HepG2 (cell line): Measurements from ENCODE around the gene STUM. TPM values are rescaled to one million over a fixed set of nuclear protein-coding genes. Genes with fewer than 3 reads are reported as not detected.

Experiments used
- ATAC-seq: fragments of 200-7000 bp; cut with Tn5 transposase; 3 replicates; pipeline ENCODE4 v1.9.1; 2020; ENCODE audit warnings: mild to moderate bottlenecking, moderate library complexity
- BruUV-seq: library from RNA; stranded (reverse); fragments of 400-500 nt; replicated peaks from 2 replicates; lab custom pipeline; 2021; lab: Mats Ljungman, UMichigan
- CTCF ChIA-PET: fragments of 300-600 bp; formaldehyde crosslinking; extraction: SDS; loops from one replicate; lab custom pipeline; 2021; ENCODE audit warnings: low total read pairs, inconsistent platforms, low intra/inter-chr PET ratio; lab: Yijun Ruan, JAX
- POLR2A ChIA-PET: fragments of 350-600 bp; sonication (Branson Sonifier 250); formaldehyde crosslinking; loops from one replicate; lab custom pipeline; 2020; ENCODE audit warnings: antibody characterized with exemption, inconsistent platforms; lab: Yijun Ruan, JAX
- DNase-seq: peaks from one replicate; pipeline ENCODE4 v3.0.0-alpha.2; 2015; ENCODE audit warnings: low spot score
- FAIRE-seq: peaks from 3 replicates; lab custom pipeline; 2011; peaks lifted over from hg19 to GRCh38; lab: Jason Lieb, UNC
- H2AFZ ChIP-seq: one replicate; pipeline ENCODE4 v1.6.1; 2011; ENCODE audit warnings: low read length, inconsistent platforms
- H3K27ac ChIP-seq: fragments of 300-600 bp; 3 replicates; pipeline ENCODE4 v1.8.0; 2011; ENCODE audit warnings: mixed run types, mild to moderate bottlenecking, mixed read lengths, low read length, inconsistent platforms; ENCODE audit not compliant: insufficient read depth; ENCODE audit errors: extremely low read length
- H3K27me3 ChIP-seq, 2 experiments: fragments of 200-600 bp in 1 of 2; 2 replicates in 1 of 2; 3 replicates in 1 of 2; pipeline versions ENCODE4 v1.6.0 to v1.8.0; 2011; ENCODE audit warnings: low read length in 2 of 2, mild to moderate bottlenecking in 2 of 2, moderate library complexity in 2 of 2, inconsistent platforms in 1 of 2; ENCODE audit not compliant: insufficient read depth in 2 of 2, control insufficient read depth in 1 of 2
- H3K36me3 ChIP-seq, 2 experiments: fragments of 200-600 bp in 1 of 2; replicated peaks in 1 of 2; 2 replicates in 1 of 2; 3 replicates in 1 of 2; pipeline versions ENCODE4 v1.5.1 to v1.8.0; 2011; ENCODE audit warnings: low read length in 2 of 2, inconsistent platforms in 1 of 2; ENCODE audit not compliant: insufficient read depth in 2 of 2, control insufficient read depth in 1 of 2
- H3K4me1 ChIP-seq: 2 replicates; pipeline ENCODE4 v1.5.1; 2012; ENCODE audit warnings: low read length, inconsistent platforms; ENCODE audit not compliant: insufficient read depth
- H3K4me2 ChIP-seq: 2 replicates; pipeline ENCODE4 v1.6.0; 2011; ENCODE audit warnings: low read depth, low read length, inconsistent platforms
- H3K4me3 ChIP-seq, 3 experiments: fragments of 200-600 bp in 1 of 3; sonication (generic), shearing (Covaris generic) in 1 of 3; replicated peaks in 1 of 3; 2 replicates each; pipeline ENCODE4 v1.5.1; 2011 to 2016; ENCODE audit warnings: low read length in 3 of 3, inconsistent platforms in 2 of 3, low read depth in 2 of 3, mild to moderate bottlenecking in 2 of 3, control low read depth in 1 of 3, mixed read lengths in 1 of 3; ENCODE audit not compliant: insufficient read depth in 1 of 3
- H3K79me2 ChIP-seq: one replicate; pipeline ENCODE4 v1.6.1; 2011; ENCODE audit warnings: low read length, inconsistent platforms; ENCODE audit not compliant: insufficient read depth
- H3K9ac ChIP-seq: 2 replicates; pipeline ENCODE4 v1.6.0; 2011; ENCODE audit warnings: mild to moderate bottlenecking, low read depth, low read length, inconsistent platforms; ENCODE audit not compliant: insufficient read depth
- H3K9me3 ChIP-seq: 2 replicates; pipeline ENCODE4 v1.5.1; 2012; ENCODE audit warnings: mild to moderate bottlenecking, low read length
- H4K20me1 ChIP-seq: 2 replicates; pipeline ENCODE4 v1.6.0; 2011; ENCODE audit warnings: inconsistent platforms, mild to moderate bottlenecking, low read length, moderate library complexity; ENCODE audit not compliant: insufficient read depth
- MTA3 ChIP-seq: sonication (generic); formaldehyde crosslinking; IDR thresholded peaks from 2 replicates; pipeline ENCODE4 v1.4.0; 2020; ENCODE audit warnings: missing genetic modification reagents
- PTBP1 ChIP-seq: fragments of 200-400 bp; formaldehyde crosslinking; IDR thresholded peaks from 2 replicates; pipeline ENCODE4 v1.6.1; 2018; ENCODE audit warnings: low read length, low read depth; ENCODE audit not compliant: poor library complexity, severe bottlenecking
- ZNF296 ChIP-seq: sonication (generic); formaldehyde crosslinking; conservative IDR thresholded peaks from 2 replicates; pipeline ENCODE4 v1.5.0; 2020; ENCODE audit warnings: mild to moderate bottlenecking, missing genetic modification reagents
- ZNF652 ChIP-seq: IDR thresholded peaks from 2 replicates; pipeline ENCODE4 v1.6.1; 2016; ENCODE audit warnings: low read depth, borderline replicate concordance
- WGBS: methylation state at CpG from one replicate; pipeline ENCODE4 v1.1.6; 2017; ENCODE audit warnings: low lambda C conversion rate; 5-methylcytosine and 5-hydroxymethylcytosine counted together
- in situ Hi-C: cut with HindIII; loops from 2 replicates; pipeline ENCODE4 v1.10.0; 2017; ENCODE audit warnings: low pct_unique_long_range_greater_than_20kb; ENCODE audit not compliant: extremely low pct_ligation_motif_present
- intact Hi-C: fragments of 100-400 bp; cut with micrococcal nuclease; formaldehyde crosslinking; loops from one replicate; pipeline ENCODE4 v1.10.0; 2022; ENCODE audit not compliant: unreplicated experiment
- polyA plus RNA-seq, 8 experiments: library from polyadenylated mRNA; depleted of rRNA in 3 of 8; stranded (reverse) in 7 of 8; unstranded in 1 of 8; fragments of >200 nt; fragmentation: Illumina TruSeq in 4 of 8; extraction: Trizol in 4 of 8; gene quantifications; 2 replicates each; pipeline versions ENCODE4 v1.2.1 to v1.2.3, GENCODE V29; 2011 to 2016; ENCODE audit warnings: low read depth in 4 of 8, missing spikeins in 1 of 8, mixed read lengths in 1 of 8; ENCODE audit not compliant: insufficient read depth in 1 of 8
- total RNA-seq, 5 experiments: library from RNA; depleted of rRNA; stranded (reverse); fragments of >200 nt; fragmentation: Illumina TruSeq; extraction: Trizol; gene quantifications; 2 replicates each; pipeline ENCODE4 v1.2.3, GENCODE V29; 2016; ENCODE audit warnings: low read depth in 1 of 5
- TF ChIP-seq, protein P1 (sequence below): sonication (generic); formaldehyde crosslinking; IDR thresholded peaks from 2 replicates; pipeline ENCODE4 v1.4.0; 2020; ENCODE audit warnings: missing genetic modification reagents
- TF ChIP-seq, protein P2 (sequence below): sonication (generic); formaldehyde crosslinking; IDR thresholded peaks from 2 replicates; pipeline ENCODE4 v1.5.1; 2020; ENCODE audit warnings: mild to moderate bottlenecking, missing genetic modification reagents, moderate library complexity
- TF ChIP-seq, protein P3 (sequence below): sonication (generic); formaldehyde crosslinking; IDR thresholded peaks from 2 replicates; pipeline ENCODE4 v1.4.0; 2020; ENCODE audit warnings: mild to moderate bottlenecking, missing genetic modification reagents
- TF ChIP-seq, protein P4 (sequence below): sonication (generic); formaldehyde crosslinking; IDR thresholded peaks from 2 replicates; pipeline ENCODE4 v1.9.0; 2021; ENCODE audit warnings: missing genetic modification reagents, mild to moderate bottlenecking, borderline replicate concordance

STUM gene
- total and polyA plus RNA-seq, 2 of the 13 experiments (the other 11 are each of a cell fraction or from before 2014, with no cell fraction given): not detected

DNA sequence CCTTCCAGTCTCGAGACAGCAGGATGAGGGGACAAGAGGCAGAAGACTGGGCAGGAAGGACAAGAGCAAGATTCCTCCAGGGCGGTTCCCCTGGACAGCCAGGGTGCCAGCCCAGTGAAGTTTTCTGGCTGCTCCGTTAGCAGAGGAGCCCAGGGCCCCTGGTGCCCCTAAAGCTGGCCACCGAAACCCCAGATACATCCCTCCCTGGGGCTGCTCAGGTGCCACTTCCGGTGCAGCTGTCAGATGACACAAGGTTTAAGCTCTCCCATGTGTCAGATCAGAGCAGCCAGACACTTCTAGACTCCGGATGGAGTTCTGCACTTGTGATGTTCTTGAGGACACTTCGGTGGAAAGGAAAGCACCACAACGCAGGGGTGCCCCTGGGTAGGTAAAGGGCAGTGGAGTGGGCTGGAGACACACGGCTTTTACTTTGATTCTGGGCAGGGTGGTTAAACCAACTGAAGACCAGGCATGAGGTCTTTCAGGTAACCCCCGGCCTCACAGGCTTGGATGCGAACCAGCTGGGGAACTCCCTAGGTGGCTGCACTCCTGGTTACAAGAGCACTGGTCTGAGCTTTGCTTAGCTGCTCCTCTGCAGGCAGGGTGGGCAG, 104.9 kb downstream of the STUM start (continued):
- TF ChIP-seq, protein P1, sequence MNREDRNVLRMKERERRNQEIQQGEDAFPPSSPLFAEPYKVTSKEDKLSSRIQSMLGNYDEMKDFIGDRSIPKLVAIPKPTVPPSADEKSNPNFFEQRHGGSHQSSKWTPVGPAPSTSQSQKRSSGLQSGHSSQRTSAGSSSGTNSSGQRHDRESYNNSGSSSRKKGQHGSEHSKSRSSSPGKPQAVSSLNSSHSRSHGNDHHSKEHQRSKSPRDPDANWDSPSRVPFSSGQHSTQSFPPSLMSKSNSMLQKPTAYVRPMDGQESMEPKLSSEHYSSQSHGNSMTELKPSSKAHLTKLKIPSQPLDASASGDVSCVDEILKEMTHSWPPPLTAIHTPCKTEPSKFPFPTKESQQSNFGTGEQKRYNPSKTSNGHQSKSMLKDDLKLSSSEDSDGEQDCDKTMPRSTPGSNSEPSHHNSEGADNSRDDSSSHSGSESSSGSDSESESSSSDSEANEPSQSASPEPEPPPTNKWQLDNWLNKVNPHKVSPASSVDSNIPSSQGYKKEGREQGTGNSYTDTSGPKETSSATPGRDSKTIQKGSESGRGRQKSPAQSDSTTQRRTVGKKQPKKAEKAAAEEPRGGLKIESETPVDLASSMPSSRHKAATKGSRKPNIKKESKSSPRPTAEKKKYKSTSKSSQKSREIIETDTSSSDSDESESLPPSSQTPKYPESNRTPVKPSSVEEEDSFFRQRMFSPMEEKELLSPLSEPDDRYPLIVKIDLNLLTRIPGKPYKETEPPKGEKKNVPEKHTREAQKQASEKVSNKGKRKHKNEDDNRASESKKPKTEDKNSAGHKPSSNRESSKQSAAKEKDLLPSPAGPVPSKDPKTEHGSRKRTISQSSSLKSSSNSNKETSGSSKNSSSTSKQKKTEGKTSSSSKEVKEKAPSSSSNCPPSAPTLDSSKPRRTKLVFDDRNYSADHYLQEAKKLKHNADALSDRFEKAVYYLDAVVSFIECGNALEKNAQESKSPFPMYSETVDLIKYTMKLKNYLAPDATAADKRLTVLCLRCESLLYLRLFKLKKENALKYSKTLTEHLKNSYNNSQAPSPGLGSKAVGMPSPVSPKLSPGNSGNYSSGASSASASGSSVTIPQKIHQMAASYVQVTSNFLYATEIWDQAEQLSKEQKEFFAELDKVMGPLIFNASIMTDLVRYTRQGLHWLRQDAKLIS (CRISPR knock-in tag): no peak
- TF ChIP-seq MTA3: no peak
- no peak for TF ChIP-seq ZNF652 (CRISPR knock-in tag)

DNA sequence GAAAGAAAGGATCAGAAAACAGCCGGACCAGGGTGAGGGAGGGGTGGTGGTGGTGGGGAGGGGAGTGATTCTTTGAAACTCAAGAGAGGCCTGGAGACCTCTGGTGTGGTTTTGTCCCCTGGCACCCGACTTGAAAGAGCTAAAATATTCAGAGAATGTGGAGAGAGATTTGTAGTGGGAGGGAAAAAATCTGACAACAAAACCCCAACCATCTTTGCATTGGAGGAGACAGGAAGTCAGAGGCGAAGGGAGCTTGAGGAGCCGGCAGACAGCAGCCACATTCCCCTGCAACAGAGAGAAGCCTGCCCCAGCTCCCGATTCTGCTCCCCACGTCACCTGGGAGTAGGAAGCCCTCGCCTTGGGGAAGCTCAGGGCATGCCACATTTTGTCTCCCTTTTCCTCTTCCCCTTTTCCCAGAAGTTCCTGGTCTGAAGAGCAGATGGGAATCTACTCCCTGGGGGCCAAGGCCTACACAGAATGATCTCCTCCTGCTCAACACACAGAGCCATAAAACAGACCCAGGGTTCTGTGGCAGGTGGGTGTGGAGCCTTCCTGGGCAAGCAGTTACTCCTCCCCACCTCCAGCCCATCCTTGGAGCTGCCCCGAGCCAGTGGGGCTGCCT, 105.6 kb downstream of the STUM start:
- no peak for ATAC-seq
- no peak for FAIRE-seq
- TF ChIP-seq PTBP1 (no peak), ZNF296 (no peak)
- TF ChIP-seq, protein P2, sequence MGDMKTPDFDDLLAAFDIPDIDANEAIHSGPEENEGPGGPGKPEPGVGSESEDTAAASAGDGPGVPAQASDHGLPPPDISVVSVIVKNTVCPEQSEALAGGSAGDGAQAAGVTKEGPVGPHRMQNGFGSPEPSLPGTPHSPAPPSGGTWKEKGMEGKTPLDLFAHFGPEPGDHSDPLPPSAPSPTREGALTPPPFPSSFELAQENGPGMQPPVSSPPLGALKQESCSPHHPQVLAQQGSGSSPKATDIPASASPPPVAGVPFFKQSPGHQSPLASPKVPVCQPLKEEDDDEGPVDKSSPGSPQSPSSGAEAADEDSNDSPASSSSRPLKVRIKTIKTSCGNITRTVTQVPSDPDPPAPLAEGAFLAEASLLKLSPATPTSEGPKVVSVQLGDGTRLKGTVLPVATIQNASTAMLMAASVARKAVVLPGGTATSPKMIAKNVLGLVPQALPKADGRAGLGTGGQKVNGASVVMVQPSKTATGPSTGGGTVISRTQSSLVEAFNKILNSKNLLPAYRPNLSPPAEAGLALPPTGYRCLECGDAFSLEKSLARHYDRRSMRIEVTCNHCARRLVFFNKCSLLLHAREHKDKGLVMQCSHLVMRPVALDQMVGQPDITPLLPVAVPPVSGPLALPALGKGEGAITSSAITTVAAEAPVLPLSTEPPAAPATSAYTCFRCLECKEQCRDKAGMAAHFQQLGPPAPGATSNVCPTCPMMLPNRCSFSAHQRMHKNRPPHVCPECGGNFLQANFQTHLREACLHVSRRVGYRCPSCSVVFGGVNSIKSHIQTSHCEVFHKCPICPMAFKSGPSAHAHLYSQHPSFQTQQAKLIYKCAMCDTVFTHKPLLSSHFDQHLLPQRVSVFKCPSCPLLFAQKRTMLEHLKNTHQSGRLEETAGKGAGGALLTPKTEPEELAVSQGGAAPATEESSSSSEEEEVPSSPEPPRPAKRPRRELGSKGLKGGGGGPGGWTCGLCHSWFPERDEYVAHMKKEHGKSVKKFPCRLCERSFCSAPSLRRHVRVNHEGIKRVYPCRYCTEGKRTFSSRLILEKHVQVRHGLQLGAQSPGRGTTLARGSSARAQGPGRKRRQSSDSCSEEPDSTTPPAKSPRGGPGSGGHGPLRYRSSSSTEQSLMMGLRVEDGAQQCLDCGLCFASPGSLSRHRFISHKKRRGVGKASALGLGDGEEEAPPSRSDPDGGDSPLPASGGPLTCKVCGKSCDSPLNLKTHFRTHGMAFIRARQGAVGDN (CRISPR knock-in tag): no peak
- TF ChIP-seq, protein P3, sequence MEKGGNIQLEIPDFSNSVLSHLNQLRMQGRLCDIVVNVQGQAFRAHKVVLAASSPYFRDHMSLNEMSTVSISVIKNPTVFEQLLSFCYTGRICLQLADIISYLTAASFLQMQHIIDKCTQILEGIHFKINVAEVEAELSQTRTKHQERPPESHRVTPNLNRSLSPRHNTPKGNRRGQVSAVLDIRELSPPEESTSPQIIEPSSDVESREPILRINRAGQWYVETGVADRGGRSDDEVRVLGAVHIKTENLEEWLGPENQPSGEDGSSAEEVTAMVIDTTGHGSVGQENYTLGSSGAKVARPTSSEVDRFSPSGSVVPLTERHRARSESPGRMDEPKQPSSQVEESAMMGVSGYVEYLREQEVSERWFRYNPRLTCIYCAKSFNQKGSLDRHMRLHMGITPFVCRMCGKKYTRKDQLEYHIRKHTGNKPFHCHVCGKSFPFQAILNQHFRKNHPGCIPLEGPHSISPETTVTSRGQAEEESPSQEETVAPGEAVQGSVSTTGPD (CRISPR knock-in tag): no peak
- TF ChIP-seq, protein P4, sequence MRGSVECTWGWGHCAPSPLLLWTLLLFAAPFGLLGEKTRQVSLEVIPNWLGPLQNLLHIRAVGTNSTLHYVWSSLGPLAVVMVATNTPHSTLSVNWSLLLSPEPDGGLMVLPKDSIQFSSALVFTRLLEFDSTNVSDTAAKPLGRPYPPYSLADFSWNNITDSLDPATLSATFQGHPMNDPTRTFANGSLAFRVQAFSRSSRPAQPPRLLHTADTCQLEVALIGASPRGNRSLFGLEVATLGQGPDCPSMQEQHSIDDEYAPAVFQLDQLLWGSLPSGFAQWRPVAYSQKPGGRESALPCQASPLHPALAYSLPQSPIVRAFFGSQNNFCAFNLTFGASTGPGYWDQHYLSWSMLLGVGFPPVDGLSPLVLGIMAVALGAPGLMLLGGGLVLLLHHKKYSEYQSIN (CRISPR knock-in tag): no peak
- intact Hi-C loops (no loop called here), in situ Hi-C loops (no loop called here)
- Histone ChIP-seq H3K9ac (no peak overlapping the region), H3K9me3 (no peaks in the 10 kb centered on the region), H2AFZ (no peak overlapping the region), H3K4me2 (no peak overlapping the region), H4K20me1 (no peaks in the 10 kb centered on the region), H3K27ac (no peak overlapping the region), H3K27me3 (peaks cover 10 to 52% of the 10 kb centered on the region in 2 experiments; a peak in 4 of 5 replicates), H3K36me3 (no peaks in the 10 kb centered on the region), H3K4me1 (no peaks in the 10 kb centered on the region), H3K79me2 (no peaks in the 10 kb centered on the region), H3K4me3 (no peak overlapping the region)
- BruUV-seq: no TSS peak
- peak; percentile 17 for DNase-seq
- CTCF ChIA-PET: no interaction called here
- POLR2A ChIA-PET: no interaction called here
- 5% methylated on average over 7 of the region's 8 CpGs for WGBS
